HepG2 (cell line): Measurements from ENCODE around the gene RAB33A. TPM values are rescaled to one million over a fixed set of nuclear protein-coding genes. Genes with fewer than 3 reads are reported as not detected.

Experiments
- CREB1 ChIP-seq, 2 experiments: fragments of 450-650 bp in 1 of 2; IDR thresholded peaks; 2 replicates each; pipeline ENCODE4 v1.6.1; 2016 to 2017; ENCODE audit warnings: control low read depth in 1 of 2, mild to moderate bottlenecking in 1 of 2, missing compliant biosample characterization in 1 of 2, missing genetic modification characterization in 1 of 2
- NR2C2 ChIP-seq: sonication (generic); formaldehyde crosslinking; IDR thresholded peaks from 2 replicates; pipeline ENCODE4 v1.4.0; 2020; ENCODE audit warnings: missing genetic modification reagents, mild to moderate bottlenecking, moderate library complexity, borderline replicate concordance
- ZNF496 ChIP-seq: sonication (generic); formaldehyde crosslinking; IDR thresholded peaks from 2 replicates; pipeline ENCODE4 v1.8.1; 2023; ENCODE audit warnings: mild to moderate bottlenecking, moderate library complexity, missing genetic modification reagents; ENCODE audit not compliant: insufficient replicate concordance
- polyA plus RNA-seq, 8 experiments: library from polyadenylated mRNA; depleted of rRNA in 3 of 8; stranded (reverse) in 7 of 8; unstranded in 1 of 8; fragments of >200 nt; fragmentation: Illumina TruSeq in 4 of 8; extraction: Trizol in 4 of 8; gene quantifications; 2 replicates each; pipeline versions ENCODE4 v1.2.1 to v1.2.3, GENCODE V29; 2011 to 2016; ENCODE audit warnings: low read depth in 4 of 8, missing spikeins in 1 of 8, mixed read lengths in 1 of 8; ENCODE audit not compliant: insufficient read depth in 1 of 8
- total RNA-seq, 5 experiments: library from RNA; depleted of rRNA; stranded (reverse); fragments of >200 nt; fragmentation: Illumina TruSeq; extraction: Trizol; gene quantifications; 2 replicates each; pipeline ENCODE4 v1.2.3, GENCODE V29; 2016; ENCODE audit warnings: low read depth in 1 of 5
- TF ChIP-seq, protein P1 (sequence below): sonication (generic); formaldehyde crosslinking; IDR thresholded peaks from 2 replicates; pipeline ENCODE4 v1.5.1; 2020; ENCODE audit warnings: missing genetic modification reagents, mild to moderate bottlenecking, borderline replicate concordance
- TF ChIP-seq, protein P2 (sequence below): sonication (generic); formaldehyde crosslinking; IDR thresholded peaks from 2 replicates; pipeline ENCODE4 v1.4.0; 2020; ENCODE audit warnings: missing genetic modification reagents, borderline replicate concordance
- TF ChIP-seq, protein P3 (sequence below): IDR thresholded peaks from 2 replicates; pipeline ENCODE4 v1.6.1; 2016; ENCODE audit warnings: missing compliant biosample characterization, missing genetic modification reagents, borderline replicate concordance

The RAB33A gene
- total and polyA plus RNA-seq, 2 of the 13 experiments (the other 11 are each of a cell fraction or from before 2014, with no cell fraction given), result 0.26 TPM; not detected in 1

DNA sequence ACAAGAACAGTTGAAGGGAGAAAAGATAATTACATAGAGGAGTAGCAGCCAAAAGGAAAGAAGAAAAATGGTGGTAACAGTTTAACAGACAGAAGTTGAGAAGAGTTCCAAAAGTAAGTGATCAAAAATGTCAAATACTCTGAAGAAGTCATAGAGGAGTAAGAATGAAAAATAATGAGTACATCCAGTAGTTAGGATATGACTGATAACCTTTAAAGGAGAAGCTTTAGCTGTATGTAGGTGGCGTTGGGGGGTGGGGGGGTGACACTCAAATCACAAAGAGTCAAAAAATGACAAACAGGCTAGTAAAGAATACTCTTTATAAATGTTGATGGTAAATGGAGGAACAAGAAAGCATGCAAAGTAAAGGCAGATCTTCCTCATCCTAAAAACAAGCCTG, 40.6 kb downstream of the RAB33A start (continued):
- TF ChIP-seq, protein P1, sequence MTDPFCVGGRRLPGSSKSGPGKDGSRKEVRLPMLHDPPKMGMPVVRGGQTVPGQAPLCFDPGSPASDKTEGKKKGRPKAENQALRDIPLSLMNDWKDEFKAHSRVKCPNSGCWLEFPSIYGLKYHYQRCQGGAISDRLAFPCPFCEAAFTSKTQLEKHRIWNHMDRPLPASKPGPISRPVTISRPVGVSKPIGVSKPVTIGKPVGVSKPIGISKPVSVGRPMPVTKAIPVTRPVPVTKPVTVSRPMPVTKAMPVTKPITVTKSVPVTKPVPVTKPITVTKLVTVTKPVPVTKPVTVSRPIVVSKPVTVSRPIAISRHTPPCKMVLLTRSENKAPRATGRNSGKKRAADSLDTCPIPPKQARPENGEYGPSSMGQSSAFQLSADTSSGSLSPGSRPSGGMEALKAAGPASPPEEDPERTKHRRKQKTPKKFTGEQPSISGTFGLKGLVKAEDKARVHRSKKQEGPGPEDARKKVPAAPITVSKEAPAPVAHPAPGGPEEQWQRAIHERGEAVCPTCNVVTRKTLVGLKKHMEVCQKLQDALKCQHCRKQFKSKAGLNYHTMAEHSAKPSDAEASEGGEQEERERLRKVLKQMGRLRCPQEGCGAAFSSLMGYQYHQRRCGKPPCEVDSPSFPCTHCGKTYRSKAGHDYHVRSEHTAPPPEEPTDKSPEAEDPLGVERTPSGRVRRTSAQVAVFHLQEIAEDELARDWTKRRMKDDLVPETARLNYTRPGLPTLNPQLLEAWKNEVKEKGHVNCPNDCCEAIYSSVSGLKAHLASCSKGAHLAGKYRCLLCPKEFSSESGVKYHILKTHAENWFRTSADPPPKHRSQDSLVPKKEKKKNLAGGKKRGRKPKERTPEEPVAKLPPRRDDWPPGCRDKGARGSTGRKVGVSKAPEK (CRISPR knock-in tag), result no peak
- TF ChIP-seq CREB1 (IDR thresholded peaks at IDR 0.05) (no peak), CREB1 (CRISPR knock-in tag; IDR thresholded peaks at IDR 0.05) (no peak), ZNF496 (CRISPR knock-in tag) (no peak), NR2C2 (CRISPR knock-in tag) (no peak)
- TF ChIP-seq, protein P2, sequence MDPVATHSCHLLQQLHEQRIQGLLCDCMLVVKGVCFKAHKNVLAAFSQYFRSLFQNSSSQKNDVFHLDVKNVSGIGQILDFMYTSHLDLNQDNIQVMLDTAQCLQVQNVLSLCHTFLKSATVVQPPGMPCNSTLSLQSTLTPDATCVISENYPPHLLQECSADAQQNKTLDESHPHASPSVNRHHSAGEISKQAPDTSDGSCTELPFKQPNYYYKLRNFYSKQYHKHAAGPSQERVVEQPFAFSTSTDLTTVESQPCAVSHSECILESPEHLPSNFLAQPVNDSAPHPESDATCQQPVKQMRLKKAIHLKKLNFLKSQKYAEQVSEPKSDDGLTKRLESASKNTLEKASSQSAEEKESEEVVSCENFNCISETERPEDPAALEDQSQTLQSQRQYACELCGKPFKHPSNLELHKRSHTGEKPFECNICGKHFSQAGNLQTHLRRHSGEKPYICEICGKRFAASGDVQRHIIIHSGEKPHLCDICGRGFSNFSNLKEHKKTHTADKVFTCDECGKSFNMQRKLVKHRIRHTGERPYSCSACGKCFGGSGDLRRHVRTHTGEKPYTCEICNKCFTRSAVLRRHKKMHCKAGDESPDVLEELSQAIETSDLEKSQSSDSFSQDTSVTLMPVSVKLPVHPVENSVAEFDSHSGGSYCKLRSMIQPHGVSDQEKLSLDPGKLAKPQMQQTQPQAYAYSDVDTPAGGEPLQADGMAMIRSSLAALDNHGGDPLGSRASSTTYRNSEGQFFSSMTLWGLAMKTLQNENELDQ (CRISPR knock-in tag), result no peak
- TF ChIP-seq, protein P3, sequence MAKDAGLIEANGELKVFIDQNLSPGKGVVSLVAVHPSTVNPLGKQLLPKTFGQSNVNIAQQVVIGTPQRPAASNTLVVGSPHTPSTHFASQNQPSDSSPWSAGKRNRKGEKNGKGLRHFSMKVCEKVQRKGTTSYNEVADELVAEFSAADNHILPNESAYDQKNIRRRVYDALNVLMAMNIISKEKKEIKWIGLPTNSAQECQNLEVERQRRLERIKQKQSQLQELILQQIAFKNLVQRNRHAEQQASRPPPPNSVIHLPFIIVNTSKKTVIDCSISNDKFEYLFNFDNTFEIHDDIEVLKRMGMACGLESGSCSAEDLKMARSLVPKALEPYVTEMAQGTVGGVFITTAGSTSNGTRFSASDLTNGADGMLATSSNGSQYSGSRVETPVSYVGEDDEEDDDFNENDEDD (CRISPR knock-in tag), result no peak
- TF ChIP-seq, all 625 proteins: peak for 0
